GM12873 (cell line): Measurements from ENCODE around the gene IP6K2.

Experiments
- CTCF ChIP-seq: IDR thresholded peaks from 2 replicates; pipeline ENCODE4 v1.5.1; 2012; ENCODE audit warnings: low read depth, mild to moderate bottlenecking, moderate library complexity, low read length, control low read depth; ENCODE audit not compliant: insufficient read depth; ENCODE audit errors: missing control alignments

IP6K2 gene

GRCh38 chr3:48694610-48695392, 22.2 kb downstream of the IP6K2 start:
- no peak for TF ChIP-seq CTCF

GRCh38 chr3:48693826-48694225, 23.2 kb downstream of the IP6K2 start:
- no peak for TF ChIP-seq CTCF

- TF ChIP-seq CTCF = no peak
Observed at GRCh38 chr3:48692551-48692950, 24.5 kb downstream of the IP6K2 start.

GRCh38 chr3:48690846-48691458, 26.1 kb downstream of the IP6K2 start:
- TF ChIP-seq CTCF = no peak

GRCh38 chr3:48689384-48689783, 27.6 kb downstream of the IP6K2 start:
- no peak for TF ChIP-seq CTCF

- no peak for TF ChIP-seq CTCF
Observed at GRCh38 chr3:48688737-48689075, 28.3 kb downstream of the IP6K2 start.

GRCh38 chr3:48688032-48688736, 28.8 kb downstream of the IP6K2 start:
- no peak for TF ChIP-seq CTCF
